Stimulated activated CD4-positive, alpha-beta T cell treated with anti-CD3 and anti-CD28 coated beads, TNF-alpha, amount 100 ng/mL, for 48 hours (primary cell): ENCODE results near the gene MAP3K15.

Experiments used
- DNase-seq, 3 donors: peaks; one replicate each; pipeline ENCODE4 v3.0.0-alpha.2; 2020; ENCODE audit warnings: low read depth in 3 of 3

MAP3K15 gene, protein sequence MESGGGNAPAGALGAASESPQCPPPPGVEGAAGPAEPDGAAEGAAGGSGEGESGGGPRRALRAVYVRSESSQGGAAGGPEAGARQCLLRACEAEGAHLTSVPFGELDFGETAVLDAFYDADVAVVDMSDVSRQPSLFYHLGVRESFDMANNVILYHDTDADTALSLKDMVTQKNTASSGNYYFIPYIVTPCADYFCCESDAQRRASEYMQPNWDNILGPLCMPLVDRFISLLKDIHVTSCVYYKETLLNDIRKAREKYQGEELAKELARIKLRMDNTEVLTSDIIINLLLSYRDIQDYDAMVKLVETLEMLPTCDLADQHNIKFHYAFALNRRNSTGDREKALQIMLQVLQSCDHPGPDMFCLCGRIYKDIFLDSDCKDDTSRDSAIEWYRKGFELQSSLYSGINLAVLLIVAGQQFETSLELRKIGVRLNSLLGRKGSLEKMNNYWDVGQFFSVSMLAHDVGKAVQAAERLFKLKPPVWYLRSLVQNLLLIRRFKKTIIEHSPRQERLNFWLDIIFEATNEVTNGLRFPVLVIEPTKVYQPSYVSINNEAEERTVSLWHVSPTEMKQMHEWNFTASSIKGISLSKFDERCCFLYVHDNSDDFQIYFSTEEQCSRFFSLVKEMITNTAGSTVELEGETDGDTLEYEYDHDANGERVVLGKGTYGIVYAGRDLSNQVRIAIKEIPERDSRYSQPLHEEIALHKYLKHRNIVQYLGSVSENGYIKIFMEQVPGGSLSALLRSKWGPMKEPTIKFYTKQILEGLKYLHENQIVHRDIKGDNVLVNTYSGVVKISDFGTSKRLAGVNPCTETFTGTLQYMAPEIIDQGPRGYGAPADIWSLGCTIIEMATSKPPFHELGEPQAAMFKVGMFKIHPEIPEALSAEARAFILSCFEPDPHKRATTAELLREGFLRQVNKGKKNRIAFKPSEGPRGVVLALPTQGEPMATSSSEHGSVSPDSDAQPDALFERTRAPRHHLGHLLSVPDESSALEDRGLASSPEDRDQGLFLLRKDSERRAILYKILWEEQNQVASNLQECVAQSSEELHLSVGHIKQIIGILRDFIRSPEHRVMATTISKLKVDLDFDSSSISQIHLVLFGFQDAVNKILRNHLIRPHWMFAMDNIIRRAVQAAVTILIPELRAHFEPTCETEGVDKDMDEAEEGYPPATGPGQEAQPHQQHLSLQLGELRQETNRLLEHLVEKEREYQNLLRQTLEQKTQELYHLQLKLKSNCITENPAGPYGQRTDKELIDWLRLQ (N-terminal part only)

DNA sequence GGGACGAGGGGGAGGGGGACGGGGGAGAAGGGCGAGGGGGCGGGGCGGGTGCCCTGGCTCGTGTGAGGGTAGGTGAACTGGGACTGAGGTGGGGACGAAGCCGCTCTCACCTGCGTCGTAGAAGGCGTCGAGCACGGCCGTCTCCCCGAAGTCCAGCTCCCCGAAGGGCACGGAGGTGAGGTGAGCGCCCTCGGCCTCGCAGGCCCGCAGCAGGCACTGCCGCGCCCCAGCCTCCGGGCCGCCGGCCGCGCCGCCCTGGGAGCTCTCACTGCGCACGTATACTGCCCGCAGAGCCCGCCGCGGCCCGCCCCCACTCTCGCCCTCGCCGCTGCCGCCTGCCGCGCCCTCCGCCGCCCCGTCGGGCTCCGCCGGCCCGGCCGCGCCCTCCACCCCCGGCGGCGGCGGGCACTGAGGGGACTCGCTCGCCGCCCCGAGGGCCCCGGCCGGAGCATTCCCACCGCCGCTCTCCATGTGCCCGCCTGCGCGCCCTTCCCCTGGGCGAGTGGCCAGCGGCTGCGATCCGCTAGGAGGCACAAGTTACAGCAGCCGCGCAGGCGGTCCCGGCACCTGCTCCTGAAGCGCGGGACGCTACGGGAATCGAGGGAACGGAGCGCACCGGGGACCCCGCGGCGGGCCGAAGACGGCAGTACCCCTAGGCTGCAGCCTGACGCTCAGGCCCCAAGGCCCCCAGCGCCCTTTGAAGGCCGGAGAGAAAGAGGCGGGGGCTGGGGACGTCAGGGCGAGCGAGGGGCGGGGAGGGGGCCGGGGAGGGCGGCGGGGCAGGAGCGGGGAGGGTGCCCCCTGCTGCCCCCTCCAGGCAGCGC lies at the start of gene MAP3K15:
Gene MAP3K15, minus strand, starts transcription at position 718 of the 824 bp plus-strand sequence. Its CDS starts 247 bp downstream, at position 471.
- no peak for DNase-seq

DNA sequence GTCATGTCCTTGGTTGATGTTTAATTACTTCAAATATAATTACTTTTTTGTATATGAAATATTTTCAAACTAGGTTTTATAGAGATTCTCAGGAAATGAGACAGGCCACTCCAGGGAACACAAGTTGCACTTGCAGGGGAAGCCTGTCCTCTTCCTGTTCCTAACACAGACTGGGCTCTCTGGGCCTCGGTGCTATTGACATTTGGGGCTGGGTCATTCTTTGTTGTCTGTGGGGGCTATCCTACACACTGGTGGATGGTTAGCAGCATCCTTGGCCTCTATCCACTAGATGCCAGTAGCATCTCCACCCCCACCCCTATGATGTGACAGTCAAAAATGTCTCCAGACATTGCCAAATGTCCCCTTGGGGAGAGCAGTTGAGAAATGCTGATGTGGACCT lies 49.3 kb upstream of the MAP3K15 start:
- no peak for DNase-seq

DNA sequence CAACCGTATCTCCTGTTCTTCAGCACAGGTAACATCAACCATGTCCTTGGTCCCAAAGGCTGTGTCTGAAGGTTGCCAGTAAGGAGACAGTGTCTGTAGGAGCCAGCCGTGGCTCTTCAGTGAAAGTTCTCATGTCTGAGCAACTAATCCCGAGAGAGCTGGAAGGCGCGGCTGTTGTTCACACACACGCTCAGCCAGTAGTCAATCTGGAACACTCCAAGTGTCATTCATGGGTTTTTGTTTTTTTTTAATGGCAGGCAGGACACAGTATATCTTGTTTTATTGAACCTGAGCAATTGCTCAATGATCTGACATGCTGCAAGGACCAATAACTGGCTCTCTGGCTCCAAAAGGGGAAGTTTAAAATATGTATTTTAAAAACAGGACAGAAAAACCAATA lies 48.4 kb upstream of the MAP3K15 start:
- no peak for DNase-seq

DNA sequence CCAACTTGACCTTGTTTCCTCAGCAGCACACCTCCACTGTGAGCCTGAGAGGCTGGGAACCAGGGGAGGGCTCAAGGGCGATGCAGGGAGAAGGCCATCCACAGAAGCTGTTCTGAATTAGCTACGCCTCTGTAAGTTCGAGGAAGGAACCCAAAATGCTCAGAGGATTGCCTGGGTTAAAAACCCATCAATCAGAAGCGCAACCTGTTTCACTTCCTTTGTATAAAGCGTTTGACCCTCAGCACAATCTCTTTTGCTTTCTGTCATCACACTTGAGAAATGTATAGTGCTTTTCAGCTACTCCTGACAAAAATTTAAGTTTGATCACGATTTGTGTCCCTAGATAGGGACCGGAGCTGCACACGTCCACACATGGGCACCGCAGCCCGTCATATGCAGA lies 48.0 kb upstream of the MAP3K15 start:
- no peak for DNase-seq

DNA sequence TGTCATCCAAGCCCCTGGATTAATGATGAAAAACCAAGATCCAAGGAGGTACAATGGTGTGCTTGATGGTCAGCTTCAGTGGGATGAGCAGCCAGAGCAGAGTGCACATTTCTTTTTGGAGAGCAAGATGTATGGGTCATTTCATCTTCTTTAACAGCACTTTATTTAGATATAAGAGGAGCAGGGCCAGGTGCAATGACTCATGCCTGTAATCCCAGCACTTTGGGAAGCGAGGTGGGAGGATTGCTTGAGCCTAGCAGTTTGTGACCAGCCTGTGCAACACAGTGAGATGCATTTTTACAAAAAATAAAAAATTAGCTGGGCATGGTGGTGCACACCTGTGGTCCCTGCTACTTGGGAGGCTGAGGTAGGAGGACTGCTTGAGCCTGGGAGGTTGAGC lies 45.3 kb upstream of the MAP3K15 start:
- DNase-seq, result no peak

DNA sequence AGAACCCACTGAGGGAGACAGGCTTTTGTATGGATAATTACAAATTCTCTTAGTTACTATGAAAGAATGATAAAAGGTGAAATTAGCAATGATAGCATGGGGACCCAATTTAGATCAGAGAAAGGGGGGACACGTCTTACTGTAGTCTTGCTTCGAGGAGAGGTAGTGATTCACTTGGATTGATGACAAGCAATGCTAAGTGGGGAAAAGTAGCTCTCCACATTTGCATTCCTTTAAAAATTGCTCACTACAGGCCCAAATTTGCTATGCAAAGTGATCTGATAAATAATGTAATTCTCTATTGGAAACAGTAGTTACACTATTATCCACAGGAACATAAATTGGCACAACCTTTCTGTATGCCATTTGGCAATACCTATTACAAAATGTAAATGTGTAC lies 42.5 kb upstream of the MAP3K15 start:
- no peak for DNase-seq

DNA sequence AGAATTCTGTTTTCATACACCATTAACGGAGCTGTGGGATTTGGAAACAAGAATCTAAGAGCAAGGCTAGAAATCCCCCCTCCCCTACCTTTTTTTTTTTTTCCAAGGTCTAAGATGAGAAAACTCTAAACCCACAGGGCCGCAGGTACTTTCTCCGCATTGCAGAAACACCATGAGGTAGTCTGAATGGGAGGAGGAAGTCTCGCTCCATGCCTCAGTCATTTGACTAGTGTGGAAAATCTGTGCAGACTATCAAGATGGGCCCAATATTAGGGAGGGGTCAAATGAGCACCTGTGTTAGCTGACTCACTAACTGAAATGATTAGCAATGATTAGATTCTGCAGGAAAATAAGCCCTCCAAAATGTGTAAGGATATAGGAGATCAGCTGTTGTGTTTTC lies 40.9 kb upstream of the MAP3K15 start:
- no peak for DNase-seq

DNA sequence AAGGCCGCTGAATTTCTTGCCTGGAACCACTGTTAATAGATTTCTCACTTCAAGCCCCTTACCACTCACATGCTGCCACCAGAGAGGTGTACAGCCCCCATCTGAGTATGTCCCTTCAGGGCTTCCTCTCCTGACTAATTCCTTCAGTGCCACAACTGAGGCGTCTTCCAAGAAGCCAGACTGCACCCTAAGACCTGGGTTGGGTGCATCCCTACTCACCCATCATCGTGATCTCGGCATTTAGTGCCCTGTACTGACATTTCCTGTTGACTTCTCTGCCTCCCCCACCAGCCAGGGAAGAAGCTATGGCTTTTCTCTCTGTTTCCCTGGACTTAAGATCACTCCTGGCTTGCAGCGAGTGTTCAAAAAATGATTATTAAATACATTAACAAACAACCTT lies 40.4 kb upstream of the MAP3K15 start:
- no peak for DNase-seq

DNA sequence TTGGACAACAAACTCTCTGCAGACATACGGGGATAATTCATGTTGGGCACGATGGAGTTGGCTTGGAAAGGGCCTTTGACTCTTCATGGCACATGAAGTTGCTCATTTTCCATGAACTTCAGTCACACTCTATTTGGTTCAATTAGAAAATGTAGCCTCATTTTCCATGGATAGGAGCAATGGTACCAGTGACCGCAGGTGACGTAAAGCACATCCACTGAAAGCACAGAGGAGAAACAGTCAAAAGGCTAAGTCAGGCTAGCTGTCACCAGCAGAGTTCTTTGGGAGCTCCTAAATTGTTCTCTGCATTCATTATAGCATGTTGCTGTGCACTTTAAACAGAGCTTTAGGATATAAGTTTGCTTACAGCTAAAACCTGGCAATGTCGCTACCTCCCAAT lies 39.9 kb upstream of the MAP3K15 start:
- DNase-seq, result no peak

DNA sequence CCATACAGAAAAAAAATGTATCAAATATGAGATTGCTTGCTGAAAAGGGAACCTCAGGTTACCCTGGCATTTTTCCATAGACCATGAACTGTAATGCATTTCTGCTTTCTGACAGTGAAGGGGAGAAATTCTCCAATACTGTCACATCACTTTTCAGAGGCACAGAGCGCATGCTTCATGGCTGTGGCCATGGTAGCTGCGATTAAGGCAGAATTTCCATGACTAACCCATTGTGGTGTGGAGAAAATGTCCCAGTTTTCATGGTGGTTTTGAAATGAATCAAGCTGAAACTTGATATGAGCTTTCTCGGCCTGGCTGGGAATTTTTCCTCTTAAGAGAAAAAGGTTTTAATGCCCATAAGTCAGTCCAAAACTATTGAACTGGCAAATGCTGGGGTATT lies 39.5 kb upstream of the MAP3K15 start:
- peak in 2 of 3 donors; percentile 20 to 35 for DNase-seq

DNA sequence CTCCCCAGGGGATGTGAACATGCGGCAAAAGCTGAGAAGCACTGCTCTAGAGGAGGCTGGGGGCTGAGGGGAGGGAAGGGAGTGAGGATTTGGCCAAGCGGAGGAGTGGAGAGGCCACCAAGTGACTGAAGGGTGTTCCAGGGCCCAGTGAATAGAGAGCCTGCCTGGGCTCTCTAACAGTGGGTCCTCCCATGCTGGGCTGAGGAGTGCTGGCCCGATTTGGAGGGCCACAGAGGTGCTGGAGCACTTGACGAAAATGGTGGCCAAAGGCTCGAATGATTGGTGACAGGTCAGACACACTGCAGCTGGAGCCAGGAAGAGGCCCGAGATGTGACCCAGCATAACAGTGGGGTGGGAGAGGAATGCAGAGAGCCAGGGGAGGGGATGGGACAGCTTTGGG lies 37.5 kb upstream of the MAP3K15 start:
- no peak for DNase-seq

DNA sequence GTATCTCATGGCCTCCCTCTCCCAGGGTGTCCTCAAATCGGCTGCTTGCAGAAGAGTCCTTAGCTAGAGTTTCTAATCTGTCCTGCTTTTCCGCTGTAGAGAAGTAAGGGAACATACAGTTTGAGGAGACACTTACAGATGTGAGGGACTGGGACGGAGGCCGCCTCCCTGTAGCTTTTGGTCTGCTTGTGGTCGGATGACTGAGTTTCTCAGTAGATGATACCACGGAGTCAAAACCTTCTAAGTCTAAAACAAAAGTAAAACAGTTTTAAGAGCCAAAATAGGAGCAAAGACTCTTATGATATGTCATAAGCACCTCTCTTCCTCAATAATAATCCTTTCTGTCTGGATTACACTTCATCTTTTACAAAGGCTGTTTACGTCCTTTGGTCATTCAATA lies 34.5 kb upstream of the MAP3K15 start:
- no peak for DNase-seq

DNA sequence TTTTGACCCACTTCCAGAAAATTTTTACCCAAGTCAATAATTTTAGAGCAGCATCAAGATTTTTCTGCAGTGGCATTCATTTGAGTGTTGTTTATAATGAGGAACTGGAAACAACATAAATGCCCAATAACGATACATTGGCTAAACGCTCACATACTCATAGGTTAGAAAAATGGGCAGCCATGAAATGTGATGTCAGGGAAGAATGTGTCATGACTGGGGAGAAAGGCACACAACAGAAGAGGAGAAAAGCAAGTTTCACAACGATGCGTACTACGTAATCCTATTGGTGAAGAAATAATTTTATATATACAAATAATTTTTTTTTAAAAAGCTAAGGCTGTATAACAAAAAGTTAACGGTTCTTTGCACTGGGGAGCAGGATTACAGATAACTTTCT lies 33.6 kb upstream of the MAP3K15 start:
- DNase-seq, result no peak

DNA sequence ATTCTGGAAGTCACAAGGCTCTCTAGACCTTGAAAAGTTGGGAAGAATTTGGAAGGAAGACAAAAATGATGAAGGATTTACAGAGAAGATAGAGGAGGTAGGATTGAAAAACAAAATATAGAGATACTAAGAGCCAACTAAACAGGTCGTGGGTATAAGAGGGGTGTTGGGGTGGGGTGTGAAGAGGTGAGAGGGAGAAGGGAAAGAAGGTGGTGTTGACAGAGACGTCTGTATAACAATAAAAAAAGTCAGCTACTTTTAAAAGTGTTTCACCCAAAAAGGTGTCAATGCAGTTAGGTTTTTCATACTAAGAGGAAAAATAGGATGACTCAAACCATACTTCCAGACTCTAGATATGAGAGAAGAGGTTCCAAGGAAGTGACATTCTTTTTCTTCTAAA lies 33.0 kb upstream of the MAP3K15 start:
- no peak for DNase-seq

DNA sequence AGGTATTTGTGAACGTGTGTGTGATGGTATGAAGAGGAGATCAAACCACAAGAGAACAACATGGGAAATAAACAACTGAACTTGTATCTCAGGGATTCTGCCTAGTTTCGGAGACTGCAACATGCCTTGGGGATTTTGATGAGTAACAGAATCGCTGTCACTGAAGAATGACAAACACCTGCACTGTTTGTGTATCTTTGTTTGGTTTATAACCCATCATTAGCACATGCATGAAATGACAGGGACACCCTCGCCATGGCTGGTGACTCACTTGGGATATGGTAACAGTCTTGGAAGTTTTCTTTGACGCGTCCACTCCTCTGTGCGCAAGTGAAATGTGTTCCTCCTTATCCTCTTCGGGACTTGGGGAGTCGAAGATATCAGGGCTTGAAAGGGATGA lies 30.3 kb upstream of the MAP3K15 start:
- DNase-seq, result no peak

DNA sequence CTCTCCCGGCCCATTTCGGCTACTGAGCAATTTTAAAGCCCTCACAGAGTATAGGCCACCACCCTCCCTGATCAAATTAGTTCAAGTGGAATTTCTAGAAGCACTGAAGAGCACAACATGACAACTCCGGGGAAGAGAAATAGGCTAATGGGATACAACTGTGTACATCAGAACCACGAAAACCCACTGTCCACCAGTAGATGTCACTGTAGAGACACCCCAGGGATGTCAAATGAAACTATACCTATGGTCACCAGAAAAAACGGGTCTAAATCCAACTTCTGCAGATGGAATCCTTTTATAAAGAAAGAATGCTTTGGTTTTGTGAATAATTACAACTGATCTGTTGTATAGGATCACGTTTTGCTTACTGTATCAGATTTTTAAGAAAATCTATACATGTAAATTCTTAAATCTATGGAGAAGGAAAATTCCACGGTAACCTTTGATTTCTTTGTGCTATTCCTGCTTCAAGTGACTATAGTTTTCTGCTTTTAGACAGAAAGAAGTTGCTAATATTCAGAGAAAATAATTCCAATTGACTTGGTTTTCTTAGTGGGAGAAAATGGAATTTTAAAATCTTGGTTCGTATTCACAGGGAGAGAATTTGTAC lies 29.5 kb upstream of the MAP3K15 start:
- peak in 1 of 3 donors; percentile 25 for DNase-seq

DNA sequence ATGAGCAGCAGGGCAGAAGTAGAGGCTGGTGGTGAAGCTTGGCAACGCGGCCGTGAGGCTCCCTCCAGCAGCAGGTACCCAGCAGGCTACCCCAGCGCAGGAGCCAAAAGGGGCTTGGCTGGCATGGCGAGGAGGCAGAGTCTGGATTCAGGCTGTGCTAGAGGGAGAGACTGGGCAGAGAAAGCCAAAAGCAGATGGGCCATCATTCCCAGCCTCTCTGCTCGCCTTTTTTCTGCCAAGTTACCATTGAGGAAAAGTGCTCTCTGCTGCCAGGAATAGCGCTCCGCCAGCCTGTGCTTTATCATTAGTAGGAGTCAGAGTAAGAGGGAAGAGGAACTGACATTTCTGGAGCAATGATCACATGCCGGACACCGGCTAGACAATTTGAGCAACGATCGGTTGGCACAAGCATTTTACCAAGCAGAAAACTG lies 28.7 kb upstream of the MAP3K15 start:
- no peak for DNase-seq

DNA sequence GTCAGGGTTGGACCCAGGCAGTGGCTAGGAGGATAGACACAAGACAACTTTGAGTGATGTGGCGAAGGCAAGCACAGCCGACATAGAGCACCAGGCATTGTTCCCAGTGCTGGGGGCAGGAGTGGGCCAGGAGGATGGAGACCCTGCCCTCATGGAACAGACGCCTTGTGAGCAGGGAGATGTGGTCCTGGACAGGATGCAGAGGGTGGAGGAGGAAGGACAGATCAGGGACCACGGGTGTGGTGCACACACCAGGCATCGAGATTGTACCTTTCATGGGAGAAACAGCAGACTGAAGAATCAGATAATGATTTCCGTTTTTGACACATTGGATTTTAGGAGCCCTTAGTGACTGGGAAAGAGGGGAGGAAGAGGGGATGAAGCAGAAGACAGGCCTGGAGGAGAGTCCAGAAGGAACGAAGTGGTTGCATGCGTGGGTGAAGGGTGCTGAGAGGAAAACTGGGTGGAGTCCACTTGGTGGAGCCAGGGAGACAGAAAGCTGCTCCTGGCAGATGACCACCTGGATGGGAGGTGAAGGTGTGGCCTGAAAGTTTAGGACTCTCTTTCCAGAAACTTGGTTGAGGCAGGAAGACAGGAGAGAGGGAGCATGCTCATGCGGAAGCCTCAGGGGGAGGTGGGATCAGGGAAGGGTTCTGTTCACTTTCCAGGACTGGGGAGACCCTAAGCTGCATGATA lies 27.9 kb upstream of the MAP3K15 start:
- no peak for DNase-seq

DNA sequence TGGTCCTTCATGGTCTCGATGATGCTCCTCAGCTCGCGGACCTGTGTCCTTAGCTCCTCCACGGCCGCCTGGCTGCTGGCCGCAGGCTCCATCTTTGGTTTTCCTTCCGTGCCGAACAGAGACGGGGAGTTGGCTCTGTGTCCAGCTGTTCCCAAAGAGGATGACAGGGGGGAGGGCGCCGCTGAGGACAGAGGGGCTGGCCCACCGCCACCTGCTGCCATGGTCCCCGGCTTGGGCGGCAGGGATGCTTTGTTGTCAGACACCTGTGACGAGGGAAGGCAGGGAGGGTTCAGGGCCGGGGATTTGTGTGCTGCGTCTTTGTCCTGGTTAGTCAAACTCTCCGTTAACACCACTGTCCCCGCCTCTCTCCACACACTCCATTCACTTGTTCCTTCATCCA lies 26.6 kb upstream of the MAP3K15 start:
- no peak for DNase-seq

DNA sequence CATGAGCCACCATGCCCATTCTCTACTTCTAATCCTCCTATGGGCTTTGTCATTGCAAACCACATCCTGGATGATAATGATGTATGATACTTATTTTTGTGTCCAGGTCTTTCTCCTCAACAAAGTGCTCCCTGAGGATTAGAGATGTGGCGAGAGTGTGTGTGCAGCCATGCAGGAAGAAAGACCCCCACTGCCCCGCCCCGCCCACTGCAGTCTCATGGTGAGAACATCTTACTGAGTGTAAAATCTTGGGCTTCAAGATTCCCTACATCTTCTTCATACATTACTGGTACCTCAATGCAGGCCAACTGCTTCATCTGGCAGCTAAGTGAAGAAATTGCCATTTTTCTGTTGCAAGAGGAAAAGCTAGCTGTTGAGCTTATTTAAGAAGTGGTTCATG lies 25.9 kb upstream of the MAP3K15 start:
- no peak for DNase-seq
